Effector memory CD4-positive, alpha-beta T cell (primary cell): ENCODE data around the gene CLASP1.
"Not testable (repeated sequence)": the region's sequence is repeated elsewhere in the genome, so short reads cannot be mapped to it uniquely, and the experiment has no call there.

Experiments
- DNase-seq, 3 donors: peaks; one replicate each; pipeline ENCODE4 v3.0.0-alpha.2; 2020
- H3K27ac ChIP-seq: 2 replicates; pipeline ENCODE4 v1.7.0; 2013; ENCODE audit warnings: mild to moderate bottlenecking, low read length, moderate library complexity; ENCODE audit not compliant: insufficient read depth, poor library complexity, severe bottlenecking
- H3K27me3 ChIP-seq: replicated peaks from 2 replicates; pipeline ENCODE4 v1.7.0; 2013; ENCODE audit warnings: mild to moderate bottlenecking, low read length; ENCODE audit not compliant: insufficient read depth, control insufficient read depth, poor library complexity, severe bottlenecking
- H3K36me3 ChIP-seq: 2 replicates; pipeline ENCODE4 v1.7.0; 2013; ENCODE audit warnings: mild to moderate bottlenecking, low read length, moderate library complexity; ENCODE audit not compliant: control insufficient read depth, insufficient read depth
- H3K4me1 ChIP-seq: 2 replicates; pipeline ENCODE4 v1.7.0; 2013; ENCODE audit warnings: low read length, mild to moderate bottlenecking; ENCODE audit not compliant: control insufficient read depth, insufficient read depth, poor library complexity, severe bottlenecking
- H3K4me3 ChIP-seq: 2 replicates; pipeline ENCODE4 v1.7.0; 2013; ENCODE audit warnings: low read length, low read depth, mild to moderate bottlenecking; ENCODE audit not compliant: insufficient read depth, poor library complexity, severe bottlenecking
- H3K9me3 ChIP-seq: 2 replicates; pipeline ENCODE4 v1.7.0; 2013; ENCODE audit warnings: mild to moderate bottlenecking, low read length, moderate library complexity; ENCODE audit not compliant: control insufficient read depth

The CLASP1 gene

GRCh38 chr2:121303531-121304263 is 345.6 kb downstream of the CLASP1 start:
- no peaks in the 10 kb centered on the region for H3K4me1 ChIP-seq
- H3K27ac ChIP-seq = no peak overlapping the region
- no peak overlapping the region for H3K4me3 ChIP-seq
- no peaks in the 10 kb centered on the region for H3K27me3 ChIP-seq
- no peaks in the 10 kb centered on the region for H3K36me3 ChIP-seq
- DNase-seq = no peak
- H3K9me3 ChIP-seq = no peaks in the 10 kb centered on the region

DNA sequence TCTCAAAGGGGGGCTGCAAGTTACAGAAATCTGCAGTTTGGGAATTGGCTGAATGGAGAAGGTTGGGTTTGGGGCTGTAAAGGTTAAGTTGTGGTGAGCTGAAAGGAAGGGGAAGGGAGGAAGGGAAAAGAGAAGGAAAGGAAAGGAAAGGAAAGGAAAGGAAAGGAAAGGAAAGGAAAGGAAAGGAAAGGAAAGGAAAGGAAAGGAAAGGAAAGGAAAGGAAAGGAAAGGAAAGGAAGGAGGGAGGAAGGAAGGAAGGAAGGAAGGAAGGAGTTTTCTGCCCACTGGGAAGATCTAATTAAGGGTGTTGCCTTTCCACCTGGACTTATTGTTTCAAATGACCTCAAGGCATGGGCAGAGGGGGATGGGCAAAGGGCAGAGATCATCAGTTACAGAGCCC is 348.1 kb downstream of the CLASP1 start:
- H3K4me3 ChIP-seq, H3K4me1 ChIP-seq, H3K36me3 ChIP-seq, H3K9me3 ChIP-seq, H3K27me3 ChIP-seq, H3K27ac ChIP-seq, DNase-seq: not testable (repeated sequence)

DNA sequence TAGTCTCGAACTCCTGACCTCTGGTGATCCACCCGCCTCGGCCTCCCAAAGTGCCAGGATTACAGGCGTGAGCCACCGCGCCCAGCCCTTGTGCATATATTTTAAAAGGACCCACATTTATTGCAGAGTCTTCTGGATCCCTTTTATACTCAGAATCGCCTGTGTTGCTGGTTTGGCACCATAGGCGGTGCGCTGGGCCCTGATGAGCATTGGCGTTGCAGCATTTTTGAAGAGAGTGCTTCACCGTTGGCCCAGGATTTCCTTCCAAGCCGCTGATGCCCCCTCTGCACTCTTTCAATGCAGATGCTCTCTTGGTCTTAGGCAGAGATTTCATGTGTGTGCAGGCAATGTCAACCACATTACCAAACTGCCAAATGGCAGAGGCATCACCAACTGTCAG is 350.8 kb downstream of the CLASP1 start:
- Histone ChIP-seq H3K9me3 (no peaks in the 10 kb centered on the region), H3K4me3 (no peak overlapping the region), H3K27ac (no peak overlapping the region), H3K36me3 (no peaks in the 10 kb centered on the region), H3K27me3 (no peaks in the 10 kb centered on the region), H3K4me1 (no peaks in the 10 kb centered on the region)
- no peak for DNase-seq

GRCh38 chr2:121297866-121298265 is 351.4 kb downstream of the CLASP1 start:
- not testable (repeated sequence) for H3K9me3 ChIP-seq, H3K27ac ChIP-seq, H3K36me3 ChIP-seq, H3K27me3 ChIP-seq, H3K4me3 ChIP-seq, H3K4me1 ChIP-seq, DNase-seq

DNA sequence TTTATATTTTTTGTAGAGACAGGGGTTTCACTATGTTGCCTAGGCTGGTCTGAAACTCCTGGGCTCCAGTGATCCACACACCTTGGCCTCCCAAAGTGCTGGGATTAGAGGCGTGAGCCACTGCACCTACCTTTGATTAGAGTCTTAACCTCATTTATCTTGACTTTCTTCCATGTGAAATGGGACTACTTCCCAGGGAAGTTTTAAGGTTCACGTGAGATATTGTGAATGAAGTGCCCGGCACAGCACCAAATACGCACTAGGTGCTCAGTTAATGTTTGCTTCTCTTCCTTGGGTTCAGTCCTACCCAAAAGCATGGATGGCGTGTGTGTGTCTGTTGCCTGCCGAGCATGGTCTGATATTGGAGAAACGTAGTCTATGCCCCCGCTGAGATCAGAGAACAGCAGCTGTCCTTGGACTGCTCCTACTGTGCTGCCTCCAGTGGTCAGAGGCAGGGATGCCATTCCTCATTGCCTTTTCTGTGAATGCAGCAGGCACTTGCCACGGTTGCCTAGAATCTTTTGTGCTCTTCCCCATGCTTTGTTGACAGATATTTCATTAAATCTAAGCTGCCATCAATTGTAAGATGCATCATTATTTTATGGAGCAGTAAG is 351.9 kb downstream of the CLASP1 start:
- Histone ChIP-seq H3K36me3 (no peaks in the 10 kb centered on the region), H3K4me3 (no peak overlapping the region), H3K9me3 (no peaks in the 10 kb centered on the region), H3K27ac (no peak overlapping the region), H3K4me1 (no peaks in the 10 kb centered on the region), H3K27me3 (no peaks in the 10 kb centered on the region)
- no peak for DNase-seq

DNA sequence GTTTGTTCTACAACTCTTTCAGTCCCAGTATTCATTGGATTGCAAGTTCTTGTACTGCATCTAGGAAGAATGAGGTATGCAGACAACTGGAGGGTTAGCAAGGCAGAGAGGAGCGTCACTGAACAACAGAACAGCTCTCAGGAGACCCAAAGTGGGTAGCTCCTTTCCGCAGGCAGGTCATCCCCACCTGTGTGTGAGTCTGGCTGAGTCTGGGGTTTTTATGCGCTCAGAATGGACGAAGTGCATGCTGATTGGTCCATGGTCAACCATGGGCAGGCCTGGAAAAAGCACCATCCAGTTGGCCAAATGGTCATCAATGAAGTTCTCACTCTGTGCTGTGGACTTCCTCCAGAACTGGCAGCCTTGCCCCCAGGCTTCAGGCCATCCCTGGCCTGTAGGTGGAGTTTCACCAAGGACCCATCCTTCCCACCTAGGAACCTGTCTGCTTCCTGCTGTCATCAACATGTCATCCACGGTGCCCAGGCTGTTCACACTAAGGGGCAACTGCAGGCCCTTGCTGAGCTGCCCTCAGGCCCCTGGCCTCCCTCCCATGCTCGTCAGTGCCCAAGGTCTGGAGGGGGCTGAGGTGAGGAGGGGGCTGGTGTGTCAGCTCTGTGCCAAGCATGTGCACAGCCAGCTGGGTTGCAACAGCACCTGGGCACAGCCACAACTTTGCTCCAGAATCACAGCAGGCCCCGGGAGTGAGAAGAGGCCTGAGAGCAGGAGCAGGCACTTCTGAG is 353.2 kb downstream of the CLASP1 start:
- no peak for DNase-seq
- H3K27me3 ChIP-seq = no peaks in the 10 kb centered on the region

GRCh38 chr2:121294881-121295840 is 354.1 kb downstream of the CLASP1 start:
- Histone ChIP-seq H3K9me3 (no peaks in the 10 kb centered on the region), H3K4me3 (no peak overlapping the region), H3K27ac (no peak overlapping the region), H3K4me1 (no peaks in the 10 kb centered on the region), H3K27me3 (no peaks in the 10 kb centered on the region), H3K36me3 (no peaks in the 10 kb centered on the region)
- DNase-seq = no peak

More for the DNA sequence above, 353.2 kb downstream of the CLASP1 start:
- Histone ChIP-seq H3K9me3 (no peaks in the 10 kb centered on the region), H3K4me1 (no peaks in the 10 kb centered on the region), H3K27ac (no peak overlapping the region), H3K4me3 (no peak overlapping the region), H3K36me3 (no peaks in the 10 kb centered on the region)

DNA sequence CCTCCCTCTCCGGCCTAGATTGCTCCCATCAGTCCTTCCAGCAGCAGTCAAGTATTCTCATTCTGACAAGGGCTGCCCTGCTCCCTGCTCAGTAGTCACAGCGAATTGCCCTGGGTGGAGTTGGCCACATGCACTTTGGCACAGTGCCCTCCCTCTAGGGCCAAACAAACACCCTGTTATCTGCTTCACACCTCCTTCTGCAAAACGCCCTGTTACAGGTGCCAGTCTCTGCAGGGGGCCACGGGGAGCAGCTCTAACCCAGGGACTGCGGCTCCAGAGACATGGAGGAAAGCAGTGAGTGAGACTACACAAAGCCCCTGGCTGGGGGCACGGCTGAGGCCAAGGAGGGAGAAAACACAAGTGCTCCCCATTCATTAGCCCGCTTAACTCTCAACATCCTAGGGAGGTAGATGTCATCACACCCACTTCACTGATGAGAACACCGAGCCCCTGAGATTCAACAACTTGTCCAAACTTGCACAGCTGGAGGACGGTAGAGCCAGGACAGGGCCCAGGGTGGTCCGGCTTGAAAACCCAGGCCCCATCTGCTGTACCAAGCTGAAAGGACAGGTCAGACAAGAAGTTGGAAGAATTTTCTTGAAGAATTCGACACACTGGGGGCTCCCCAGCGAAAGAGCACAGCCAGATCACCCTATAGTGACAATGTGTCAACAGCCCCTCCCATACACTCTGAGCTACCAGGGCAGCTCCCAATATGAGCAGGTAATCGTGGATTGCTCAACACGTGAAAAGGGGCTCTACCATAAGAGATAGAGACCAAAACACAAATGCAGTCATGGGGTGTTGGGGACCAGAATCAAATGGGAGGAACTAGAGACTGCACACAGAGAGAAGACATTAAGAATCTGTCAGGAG is 355.6 kb downstream of the CLASP1 start:
- no peaks in the 10 kb centered on the region for H3K4me1 ChIP-seq
- H3K36me3 ChIP-seq = no peaks in the 10 kb centered on the region
- no peak overlapping the region for H3K27ac ChIP-seq
- no peak for DNase-seq
- no peaks in the 10 kb centered on the region for H3K9me3 ChIP-seq
- H3K4me3 ChIP-seq = no peak overlapping the region
- H3K27me3 ChIP-seq = no peaks in the 10 kb centered on the region

GRCh38 chr2:121291251-121291580 is 358.0 kb downstream of the CLASP1 start:
- Histone ChIP-seq H3K9me3 (no peaks in the 10 kb centered on the region), H3K36me3 (no peaks in the 10 kb centered on the region), H3K4me1 (no peaks in the 10 kb centered on the region), H3K4me3 (no peak overlapping the region), H3K27ac (no peak overlapping the region), H3K27me3 (no peaks in the 10 kb centered on the region)
- no peak for DNase-seq
